NCI-H446 (cell line): Measurements from ENCODE around the gene ALKBH5.

Source experiments
- DNase-seq, 2 experiments: peaks; one replicate each; lab custom pipeline; 2025; lab: John Stamatoyannopoulos, UW

ALKBH5 gene

GRCh38 chr17:18158022-18158600, 25.5 kb upstream of the ALKBH5 start:
- DNase-seq, result peak in 1 of 2 experiments; percentile 9

GRCh38 chr17:18159551-18160120, 24.0 kb upstream of the ALKBH5 start:
- DNase-seq, result no peak

- DNase-seq, result no peak
Measured at GRCh38 chr17:18160128-18160856, 23.3 kb upstream of the ALKBH5 start.

- no peak for DNase-seq
Measured at GRCh38 chr17:18161207-18162145, 22.2 kb upstream of the ALKBH5 start.

- no peak for DNase-seq
Measured at GRCh38 chr17:18163547-18163946, 20.1 kb upstream of the ALKBH5 start.

- peak in 1 of 2 experiments; percentile 48 for DNase-seq
Measured at GRCh38 chr17:18166894-18167293, 16.7 kb upstream of the ALKBH5 start.

- no peak for DNase-seq
Measured at GRCh38 chr17:18167421-18167820, 16.2 kb upstream of the ALKBH5 start.

GRCh38 chr17:18172531-18173278, 10.9 kb upstream of the ALKBH5 start:
- peak in 1 of 2 experiments; percentile 42 for DNase-seq

- DNase-seq, result no peak
Measured at GRCh38 chr17:18173740-18174139, 9.9 kb upstream of the ALKBH5 start.

GRCh38 chr17:18176176-18176575, 7.5 kb upstream of the ALKBH5 start:
- DNase-seq, result no peak

GRCh38 chr17:18177133-18177532, 6.5 kb upstream of the ALKBH5 start:
- no peak for DNase-seq

- no peak for DNase-seq
Measured at GRCh38 chr17:18177722-18178121, 5.9 kb upstream of the ALKBH5 start.

- DNase-seq, result no peak
Measured at GRCh38 chr17:18179196-18179595, 4.4 kb upstream of the ALKBH5 start.

- no peak for DNase-seq
Measured at GRCh38 chr17:18179804-18180203, 3.8 kb upstream of the ALKBH5 start.

GRCh38 chr17:18181358-18181757, 2.3 kb upstream of the ALKBH5 start:
- no peak for DNase-seq

- DNase-seq, result peak in 1 of 2 experiments; percentile 50
Measured at GRCh38 chr17:18182110-18182977, 1.3 kb upstream of the ALKBH5 start.

- peak in 1 of 2 experiments; percentile 90 for DNase-seq
Measured at GRCh38 chr17:18182978-18183333, 672 bp upstream of the ALKBH5 start.

GRCh38 chr17:18184143-18185031, 759 bp downstream of the ALKBH5 start:
- peak in 1 of 2 experiments; percentile 53 for DNase-seq

- DNase-seq, result no peak
Measured at GRCh38 chr17:18185391-18185790, 1.8 kb downstream of the ALKBH5 start.
